Measurements from ENCODE around the gene MAS1. TPM values are rescaled to one million over a fixed set of nuclear protein-coding genes. Genes with fewer than 3 reads are reported as not detected.

The MAS1 gene
- total and polyA plus RNA-seq, 10 of the 15 experiments (the other 5 are each of a cell fraction or from before 2014, with no cell fraction given) = under 0.01 to 0.08 TPM; not detected in 8

GRCh38 chr6:159871906-159872305 lies 18.9 kb upstream of the MAS1 start:
- in situ Hi-C loops (cut with MboI) = no loop called here
- intact Hi-C loops (cut with micrococcal nuclease; ENCODE audit: unreplicated experiment) = no loop called here
- whole genome bisulfite sequencing (ENCODE audit: insufficient coverage, insufficient replicate concordance, low lambda C conversion rate, missing lambda C conversion rate) = 35% methylated on average over 5 of the region's 5 CpGs
- no TSS peak for BruUV-seq (replicated peaks)
- Histone ChIP-seq H4K20me1 (ENCODE audit: control insufficient read depth, insufficient read depth) (no peaks in the 10 kb centered on the region; the same call in 1 of the 2 replicates), H3K4me1 (ENCODE audit: control insufficient read depth, insufficient read depth, low read length) (no peaks in the 10 kb centered on the region), H3K36me3 (ENCODE audit: control insufficient read depth in 2 of 2, insufficient read depth in 2 of 2, low read length in 1 of 2) (no peaks in the 10 kb centered on the region), H3K27ac (ENCODE audit: control insufficient read depth, insufficient read depth) (no peak overlapping the region), H3K4me2 (ENCODE audit: control insufficient read depth, insufficient read depth) (no peak overlapping the region), H3K4me3 (no peak overlapping the region), H2AFZ (ENCODE audit: control insufficient read depth, low read depth, low read length) (no peak overlapping the region), H3K9me3 (replicated peaks; ENCODE audit: control insufficient read depth, insufficient read depth, low read length) (no peaks in the 10 kb centered on the region; the same call in 2 of the 3 replicates), H3K9ac (ENCODE audit: control insufficient read depth, insufficient read depth, low read length) (no peak overlapping the region), H3K27me3 (replicated peaks in 1 of 2; ENCODE audit: control insufficient read depth in 2 of 2, insufficient read depth in 2 of 2, low read length in 1 of 2) (no peaks in the 10 kb centered on the region), H3K79me2 (ENCODE audit: control insufficient read depth, insufficient read depth, low read length) (no peaks in the 10 kb centered on the region)
- ATAC-seq (0 out of 3 replicates have a peak, but pooled peaks have one; percentile 17), DNase-seq (ENCODE audit: low read depth, low spot score) (no peak), FAIRE-seq (no peak)
- RAD21 ChIA-PET (ENCODE audit: unreplicated experiment) = interaction anchor here (0.9 to 2.6 kb wide), 3 partner anchors 8 to 71 kb away, joined by 3 to 8 read pairs (median 3); no protein-coding TSS in a partner anchor
- SMC1A ChIA-PET (ENCODE audit: uncharacterized antibody, unreplicated experiment) = interaction anchor here (0.6 to 1.9 kb wide), 7 partner anchors 8 to 805 kb away, joined by 3 to 9 read pairs (median 4); no protein-coding TSS in a partner anchor
- POLR2A ChIA-PET = interaction anchor here (0.9 to 2.1 kb wide), 2 partner anchors 58 to 82 kb away, joined by 3 to 8 read pairs; partner anchors contain the start of gene TCP1
- TF ChIP-seq, protein P1, sequence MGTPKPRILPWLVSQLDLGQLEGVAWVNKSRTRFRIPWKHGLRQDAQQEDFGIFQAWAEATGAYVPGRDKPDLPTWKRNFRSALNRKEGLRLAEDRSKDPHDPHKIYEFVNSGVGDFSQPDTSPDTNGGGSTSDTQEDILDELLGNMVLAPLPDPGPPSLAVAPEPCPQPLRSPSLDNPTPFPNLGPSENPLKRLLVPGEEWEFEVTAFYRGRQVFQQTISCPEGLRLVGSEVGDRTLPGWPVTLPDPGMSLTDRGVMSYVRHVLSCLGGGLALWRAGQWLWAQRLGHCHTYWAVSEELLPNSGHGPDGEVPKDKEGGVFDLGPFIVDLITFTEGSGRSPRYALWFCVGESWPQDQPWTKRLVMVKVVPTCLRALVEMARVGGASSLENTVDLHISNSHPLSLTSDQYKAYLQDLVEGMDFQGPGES (IDR thresholded peaks at IDR 0.05) = no peak
- TF ChIP-seq BCL3 (IDR thresholded peaks at IDR 0.05; ENCODE audit: borderline replicate concordance, insufficient read depth, low read depth, low read length, poor library complexity, severe bottlenecking) (no peak), ZSCAN29 (IDR thresholded peaks at IDR 0.05) (no peak), MEF2A (IDR thresholded peaks at IDR 0.05; ENCODE audit: insufficient read depth, low read depth, low read length) (no peak), MYB (IDR thresholded peaks at IDR 0.05; ENCODE audit: borderline replicate concordance, low read depth, low read length) (no peak), PAX8 (IDR thresholded peaks at IDR 0.05) (no peak), NFIC (IDR thresholded peaks at IDR 0.05; ENCODE audit: low read depth, low read length) (no peak), PAX5 (IDR thresholded peaks at IDR 0.05; ENCODE audit: borderline replicate concordance, low read depth, low read length) (no peak)
- CTCF ChIA-PET = interaction anchor here (1.2 to 2.6 kb wide), 3 partner anchors 8 to 70 kb away, joined by 3 to 12 read pairs (median 3); no protein-coding TSS in a partner anchor

Measured in GM12878 (cell line).